ENCODE results near the gene OOSP4A.

Gene OOSP4A

DNA sequence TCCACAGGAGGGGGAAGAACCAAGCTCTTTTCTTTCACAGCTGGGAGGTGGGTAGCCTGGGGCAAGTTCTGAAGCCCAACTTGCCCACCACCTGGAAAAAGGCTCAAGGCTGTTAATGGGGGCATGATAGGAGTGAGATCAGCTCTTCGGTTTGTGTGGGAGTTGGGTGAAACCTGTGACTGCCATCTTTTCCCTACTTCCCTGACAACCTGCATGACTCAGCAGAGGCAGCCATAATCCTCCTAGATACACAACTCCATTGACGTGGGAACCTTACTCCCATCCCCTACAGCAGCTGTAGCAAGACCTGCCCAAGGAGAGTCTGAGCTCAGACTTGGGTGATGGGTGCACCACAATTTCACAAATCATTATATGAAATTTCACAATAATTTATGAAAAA is 39.9 kb downstream of the OOSP4A start:
- TF ChIP-seq, protein P1, sequence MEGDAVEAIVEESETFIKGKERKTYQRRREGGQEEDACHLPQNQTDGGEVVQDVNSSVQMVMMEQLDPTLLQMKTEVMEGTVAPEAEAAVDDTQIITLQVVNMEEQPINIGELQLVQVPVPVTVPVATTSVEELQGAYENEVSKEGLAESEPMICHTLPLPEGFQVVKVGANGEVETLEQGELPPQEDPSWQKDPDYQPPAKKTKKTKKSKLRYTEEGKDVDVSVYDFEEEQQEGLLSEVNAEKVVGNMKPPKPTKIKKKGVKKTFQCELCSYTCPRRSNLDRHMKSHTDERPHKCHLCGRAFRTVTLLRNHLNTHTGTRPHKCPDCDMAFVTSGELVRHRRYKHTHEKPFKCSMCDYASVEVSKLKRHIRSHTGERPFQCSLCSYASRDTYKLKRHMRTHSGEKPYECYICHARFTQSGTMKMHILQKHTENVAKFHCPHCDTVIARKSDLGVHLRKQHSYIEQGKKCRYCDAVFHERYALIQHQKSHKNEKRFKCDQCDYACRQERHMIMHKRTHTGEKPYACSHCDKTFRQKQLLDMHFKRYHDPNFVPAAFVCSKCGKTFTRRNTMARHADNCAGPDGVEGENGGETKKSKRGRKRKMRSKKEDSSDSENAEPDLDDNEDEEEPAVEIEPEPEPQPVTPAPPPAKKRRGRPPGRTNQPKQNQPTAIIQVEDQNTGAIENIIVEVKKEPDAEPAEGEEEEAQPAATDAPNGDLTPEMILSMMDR (IDR thresholded peaks at IDR 0.05; ENCODE audit: low read depth, low read length) = no peak
- no peak overlapping the region for H3K4me3 ChIP-seq (ENCODE audit: low read depth, low read length)

DNA sequence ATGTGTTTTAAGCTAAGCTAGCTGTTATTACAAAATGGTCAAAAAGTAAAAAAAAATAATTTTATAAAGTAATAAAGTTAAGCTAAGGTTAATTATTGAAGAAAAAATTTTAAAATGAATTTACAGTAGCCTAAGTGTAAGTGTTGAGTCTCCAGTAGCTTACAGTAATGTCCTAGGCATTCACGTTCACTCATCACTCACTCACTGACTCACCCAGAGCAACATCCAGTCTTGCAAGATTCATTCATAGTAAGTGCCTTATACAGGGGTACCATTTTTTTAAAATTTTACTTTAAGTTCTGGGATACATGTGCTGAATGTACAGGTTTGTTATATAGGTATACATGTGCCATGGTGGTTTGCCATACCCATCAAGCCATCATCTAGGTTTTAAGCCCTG is 41.5 kb downstream of the OOSP4A start:
- no peak overlapping the region for H3K4me3 ChIP-seq (ENCODE audit: low read depth, low read length)
- TF ChIP-seq, protein P1 (IDR thresholded peaks at IDR 0.05; ENCODE audit: low read depth, low read length) = no peak

DNA sequence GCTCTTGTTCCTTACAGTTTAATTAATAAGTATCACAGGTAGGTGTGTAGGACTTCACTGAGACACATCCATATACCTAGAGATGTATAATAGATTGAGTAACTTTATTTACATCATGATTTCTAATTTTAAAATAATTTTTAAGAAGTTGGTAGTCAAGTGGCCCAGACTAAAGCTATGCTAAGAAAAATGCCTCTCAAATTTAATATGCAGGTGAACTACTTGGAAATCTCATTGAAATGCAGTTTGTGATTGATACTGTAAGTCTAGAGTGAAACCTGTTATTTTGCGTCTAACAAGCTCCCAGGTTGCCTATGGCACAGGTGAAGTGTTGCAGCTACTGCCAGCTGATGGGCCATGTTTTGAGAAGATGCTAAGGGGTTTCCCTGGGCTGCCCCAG is 53.0 kb downstream of the OOSP4A start, which contains the start of gene OOSP4B:
OOSP4B (plus strand) TSS at position 301 of the 400 bp plus-strand sequence.
- H3K4me3 ChIP-seq (ENCODE audit: low read depth, low read length) = no peak within 1 kb of the TSS
- TF ChIP-seq, protein P1 (IDR thresholded peaks at IDR 0.05; ENCODE audit: low read depth, low read length) = no peak

DNA sequence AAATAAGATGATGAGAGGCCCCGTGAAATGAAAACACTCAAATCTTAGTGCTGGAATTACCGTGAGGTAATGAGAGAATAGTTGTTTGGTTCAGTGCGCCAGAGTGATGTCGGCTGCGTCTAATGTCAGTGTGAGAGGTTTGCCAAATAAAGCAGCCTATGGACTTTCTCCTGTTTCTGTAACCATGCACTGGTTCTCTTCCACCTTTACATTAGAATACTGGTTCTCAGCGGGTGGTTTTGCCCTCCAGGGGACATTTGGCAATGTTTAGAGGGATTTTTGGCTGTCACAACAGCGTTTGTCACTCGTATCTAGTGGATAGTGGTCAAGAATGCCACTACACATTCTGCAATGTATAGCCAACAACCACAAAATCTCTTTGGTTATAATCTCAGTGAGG is 54.2 kb downstream of the OOSP4A start:
- no peak overlapping the region for H3K4me3 ChIP-seq (ENCODE audit: low read depth, low read length)
- TF ChIP-seq, protein P1 (IDR thresholded peaks at IDR 0.05; ENCODE audit: low read depth, low read length) = no peak

Data from WI38 (cell line).